Heart left ventricle (tissue), 16 donors: ENCODE results near the gene GOLGA3. TPM values are rescaled to one million over a fixed set of nuclear protein-coding genes. Genes with fewer than 3 reads are reported as not detected.
"Not testable (repeated sequence)": the region's sequence is repeated elsewhere in the genome, so short reads cannot be mapped to it uniquely, and the experiment has no call there.

Experiments
- ATAC-seq, 4 donors: fragments of 200-7000 bp; cut with Tn5 transposase; one replicate each; pipeline ENCODE4 v1.9.1; 2020 to 2022; ENCODE audit warnings: moderate library complexity in 4 of 4, mild to moderate bottlenecking in 3 of 4, moderate number of reproducible peaks in 1 of 4
- DNase-seq, 5 donors: peaks; one replicate each; pipeline ENCODE4 v3.0.0-alpha.2; 2020
- H3K27ac ChIP-seq, 12 donors: fragments of 200-600 bp; sonication (generic) in 4 of 12; one replicate each; pipeline versions ENCODE4 v1.5.0 to v1.8.0; 2016 to 2022; ENCODE audit warnings: mild to moderate bottlenecking in 2 of 12
- H3K27me3 ChIP-seq, 9 donors: fragments of 200-600 bp; sonication (generic) in 2 of 9; one replicate each; pipeline versions ENCODE4 v1.5.1 to v1.8.0; 2016 to 2022; ENCODE audit warnings: mild to moderate bottlenecking in 3 of 9
- H3K36me3 ChIP-seq, 9 donors: fragments of 200-600 bp; sonication (generic) in 2 of 9; one replicate each; pipeline versions ENCODE4 v1.5.0 to v1.8.0; 2018 to 2022; ENCODE audit warnings: mild to moderate bottlenecking in 2 of 9
- H3K4me1 ChIP-seq, 12 donors: fragments of 200-600 bp; sonication (generic) in 4 of 12; one replicate each; pipeline versions ENCODE4 v1.5.0 to v1.8.0; 2016 to 2022; ENCODE audit warnings: mild to moderate bottlenecking in 3 of 12
- H3K4me3 ChIP-seq, 12 donors: fragments of 200-600 bp; sonication (generic) in 4 of 12; one replicate each; pipeline versions ENCODE4 v1.5.0 to v1.8.0; 2017 to 2022; ENCODE audit warnings: mild to moderate bottlenecking in 9 of 12, moderate library complexity in 4 of 12
- H3K9me3 ChIP-seq, 12 donors: fragments of 200-600 bp; sonication (generic) in 4 of 12; one replicate each; pipeline versions ENCODE4 v1.5.0 to v1.8.0; 2016 to 2022; ENCODE audit warnings: mild to moderate bottlenecking in 1 of 12
- POLR2A ChIP-seq, 2 donors: fragments of 450-650 bp; IDR thresholded peaks; one replicate each; pipeline ENCODE4 v1.6.1; 2017; ENCODE audit warnings: antibody characterized with exemption in 2 of 2, mild to moderate bottlenecking in 2 of 2, moderate library complexity in 2 of 2
- WGBS, 4 donors: extraction: QIAGEN DNeasy Blood & Tissue Kit in 2 of 4; methylation state at CpG; one replicate each; pipeline versions ENCODE4 v1.1.5 to v1.1.7; 2013 to 2018; 5-methylcytosine and 5-hydroxymethylcytosine counted together
- intact Hi-C, 10 donors: fragments of 100-400 bp; cut with DNase I; formaldehyde crosslinking; loops; one replicate each; pipeline versions ENCODE4 v1.11.1 to v1.14.2; 2022
- polyA plus RNA-seq, 2 donors: library from polyadenylated mRNA; stranded (reverse); fragments of 200-250 nt; gene quantifications; one replicate each; pipeline ENCODE4 v1.2.3, GENCODE V29; 2013
- total RNA-seq, 9 donors: library from RNA; depleted of rRNA in 2 of 9; stranded (reverse); fragments of >200 nt in 2 of 9; fragmentation: NEBNext Ultra II Directional in 3 of 9; extraction: Animal tissue kit (Norgen Biotek cat#: 25700) in 3 of 9; gene quantifications; one replicate each; pipeline versions ENCODE4 v1.1.0 to v1.2.4, GENCODE V29; 2016 to 2023
- TF ChIP-seq, protein P1 (sequence below), 12 donors: fragments of 200-600 bp; sonication (generic) in 4 of 12; IDR thresholded peaks; one replicate each; pipeline versions ENCODE4 v1.5.0 to v1.8.0; 2018 to 2022; ENCODE audit warnings: antibody characterized with exemption in 12 of 12, mild to moderate bottlenecking in 5 of 12
- donor health status: ischemic (EF 13 %, LVEDD 7.1; RV severe dilation, severe dysfunction).
- donor health status: healthy with polysubstance abuse.
- donor health status: DM: no; HTN: yes; CAD: no.
- donor health status: DM: no; HTN: no; CAD: no.
- donor health status: ischemic (EF 25% LVEDD 6.9; RV normal size, moderate dysfunction).
- donor health status: ischemic (EF 25% LVEDD 5.7; RV mildly dilated, moderate dysfunction).
- donor health status: healthy.
- donor health status: DM: yes; HTN: yes; CAD: no.
- donor health status: ischemic (EF 35%, LVEDD 5.7; RV mildly dilated, moderate dysfunction).
- donor health status: nonischemic (EF 11% LVEDD 7.7; RV severe dilation, severe dysfunction).
- donor health status: DM: yes; HTN: yes; CAD: no.
- donor health status: PGD.
- donor health status: ischemic (EF 29% LVEDD 5.4; RV normal size, mild dysfunction).
- donor health status: nonischemic (EF 23%, LVEDD 6.1; RV moderate dilation, normal function).

GOLGA3 gene
- total and polyA plus RNA-seq, 11 donors: 12.0 to 46.2 (median 34.3) TPM

DNA sequence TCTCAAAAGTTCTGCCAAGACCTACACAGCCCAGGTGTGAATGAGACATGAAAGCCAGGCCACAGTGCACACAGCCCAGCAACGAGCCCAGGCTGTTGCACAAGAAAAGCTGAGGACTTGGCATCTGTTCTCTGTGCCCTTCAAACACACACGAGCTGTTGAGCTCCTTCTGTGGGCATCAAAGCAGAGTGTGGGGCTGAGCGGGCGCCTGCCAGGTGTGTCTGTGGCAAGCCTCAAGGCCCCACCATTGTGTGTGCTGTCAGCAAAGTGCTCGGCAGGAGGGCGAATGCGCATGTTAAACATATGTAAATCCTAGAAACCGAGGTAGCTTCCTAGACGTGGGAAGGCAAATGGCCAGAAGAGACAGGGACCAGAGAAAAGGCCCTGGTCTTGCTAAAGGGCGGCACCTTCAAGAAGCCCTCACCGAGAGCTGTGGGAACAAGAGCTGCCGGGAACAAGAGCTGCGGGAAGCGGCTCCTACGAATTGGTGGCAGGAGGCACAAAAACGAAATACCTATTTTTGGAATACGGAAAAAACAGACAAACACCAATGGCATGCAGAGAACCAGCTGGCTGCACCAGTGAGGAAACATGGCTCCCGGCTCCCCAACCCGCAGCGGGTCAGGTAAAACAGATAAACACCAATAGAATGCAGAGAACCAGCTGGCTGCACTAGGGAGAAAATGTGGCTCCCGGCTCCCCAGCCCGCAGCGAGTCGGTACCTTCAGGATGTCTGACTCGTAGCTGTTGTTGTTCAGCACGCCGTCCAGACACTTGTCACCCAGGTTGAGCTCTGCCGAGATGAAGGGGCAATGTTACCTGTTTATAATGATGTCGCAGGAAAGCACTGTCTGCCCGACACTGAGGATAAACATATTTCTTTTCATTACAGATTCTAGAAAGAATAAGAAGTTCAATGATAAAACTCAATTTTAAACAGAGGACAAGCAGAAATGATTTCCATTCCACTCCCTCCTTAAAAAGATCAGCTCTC, 19.0 kb upstream of the GOLGA3 start:
- DNase-seq (no peak), ATAC-seq (peak in 1 of 4 donors; percentile 33)
- H3K36me3 ChIP-seq: peaks cover 0 to 100% (median 91%) of the 10 kb centered on the region in 9 donors
- no peaks in the 10 kb centered on the region for H3K4me1 ChIP-seq
- H3K27ac ChIP-seq: no peak overlapping the region
- H3K9me3 ChIP-seq: no peaks in the 10 kb centered on the region
- TF ChIP-seq, protein P1, sequence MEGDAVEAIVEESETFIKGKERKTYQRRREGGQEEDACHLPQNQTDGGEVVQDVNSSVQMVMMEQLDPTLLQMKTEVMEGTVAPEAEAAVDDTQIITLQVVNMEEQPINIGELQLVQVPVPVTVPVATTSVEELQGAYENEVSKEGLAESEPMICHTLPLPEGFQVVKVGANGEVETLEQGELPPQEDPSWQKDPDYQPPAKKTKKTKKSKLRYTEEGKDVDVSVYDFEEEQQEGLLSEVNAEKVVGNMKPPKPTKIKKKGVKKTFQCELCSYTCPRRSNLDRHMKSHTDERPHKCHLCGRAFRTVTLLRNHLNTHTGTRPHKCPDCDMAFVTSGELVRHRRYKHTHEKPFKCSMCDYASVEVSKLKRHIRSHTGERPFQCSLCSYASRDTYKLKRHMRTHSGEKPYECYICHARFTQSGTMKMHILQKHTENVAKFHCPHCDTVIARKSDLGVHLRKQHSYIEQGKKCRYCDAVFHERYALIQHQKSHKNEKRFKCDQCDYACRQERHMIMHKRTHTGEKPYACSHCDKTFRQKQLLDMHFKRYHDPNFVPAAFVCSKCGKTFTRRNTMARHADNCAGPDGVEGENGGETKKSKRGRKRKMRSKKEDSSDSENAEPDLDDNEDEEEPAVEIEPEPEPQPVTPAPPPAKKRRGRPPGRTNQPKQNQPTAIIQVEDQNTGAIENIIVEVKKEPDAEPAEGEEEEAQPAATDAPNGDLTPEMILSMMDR (IDR thresholded peaks at IDR 0.05): no peak
- no peak for TF ChIP-seq POLR2A (IDR thresholded peaks at IDR 0.05)
- H3K4me3 ChIP-seq: no peak overlapping the region
- no peaks in the 10 kb centered on the region for H3K27me3 ChIP-seq
- intact Hi-C loops: no loop called here
- 79 to 88% (median 82%) methylated on average over 28 to 30 of the region's 30 CpGs for WGBS, 4 donors

DNA sequence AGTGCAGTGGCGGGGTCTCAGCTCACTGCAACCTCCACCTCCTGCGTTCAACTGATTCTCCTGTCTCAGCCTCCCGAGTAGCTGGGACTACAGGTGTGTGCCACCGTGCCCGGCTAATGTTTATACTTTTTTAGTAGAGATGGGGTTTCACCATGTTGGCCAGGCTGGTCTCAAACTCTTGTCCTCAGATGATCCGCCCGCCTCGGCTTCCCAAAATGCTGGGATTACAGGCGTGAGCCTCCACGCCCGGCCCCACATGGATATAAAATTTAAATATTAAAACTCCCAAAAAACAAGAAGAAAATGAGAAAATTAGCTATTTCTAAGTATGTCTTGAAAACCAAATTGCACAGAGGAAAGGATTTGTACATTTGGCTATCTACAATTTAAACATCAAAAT, 16.0 kb upstream of the GOLGA3 start:
- not testable (repeated sequence) for DNase-seq
- WGBS, 4 donors: 93 to 98% (median 95%) methylated on average over 11 of the region's 11 CpGs

DNA sequence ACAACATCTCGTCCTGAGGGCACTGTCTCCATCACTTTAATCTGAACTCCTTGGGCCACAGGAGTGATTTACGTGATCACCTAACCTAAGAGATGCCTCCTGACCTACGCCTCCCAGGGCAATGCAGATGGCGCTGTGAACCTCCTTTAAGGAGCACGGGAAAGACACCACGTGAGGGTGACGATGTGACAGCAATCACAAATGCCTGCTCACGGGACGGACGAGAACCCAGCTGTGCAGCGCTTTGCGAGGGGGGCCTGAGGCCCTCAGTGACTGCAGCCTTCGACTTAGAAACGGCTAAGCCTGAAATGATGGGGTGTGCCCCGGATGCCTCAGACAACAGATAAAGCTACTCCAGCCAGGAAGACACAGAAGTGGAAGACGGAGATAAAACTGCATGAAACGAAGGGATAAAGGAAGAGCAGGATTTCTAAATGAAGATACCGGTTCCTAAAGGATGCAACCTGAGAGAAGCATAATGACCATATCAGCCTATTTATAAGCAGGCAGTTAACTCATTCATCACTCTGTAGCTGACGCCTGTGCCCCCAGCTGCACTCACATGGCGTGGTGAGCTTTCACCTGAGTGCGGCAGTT, 13.9 kb upstream of the GOLGA3 start:
- H3K4me1 ChIP-seq: peaks cover 0 to 7% (median 0%) of the 10 kb centered on the region in 12 donors
- no peaks in the 10 kb centered on the region for H3K27me3 ChIP-seq
- H3K4me3 ChIP-seq: no peak overlapping the region
- intact Hi-C loops: no loop called here
- H3K9me3 ChIP-seq: no peaks in the 10 kb centered on the region
- 87 to 89% (median 88%) methylated on average over 21 of the region's 21 CpGs for WGBS, 4 donors
- no peak overlapping the region for H3K27ac ChIP-seq
- DNase-seq (no peak), ATAC-seq (no peak)
- TF ChIP-seq, protein P1 (IDR thresholded peaks at IDR 0.05): no peak
- TF ChIP-seq POLR2A (IDR thresholded peaks at IDR 0.05): no peak
- peaks cover 0 to 85% (median 73%) of the 10 kb centered on the region in 9 donors for H3K36me3 ChIP-seq

More for the DNA sequence above, 16.0 kb upstream of the GOLGA3 start:
- H3K9me3 ChIP-seq, H3K27ac ChIP-seq, intact Hi-C loops, ATAC-seq, H3K4me3 ChIP-seq, H3K27me3 ChIP-seq, H3K4me1 ChIP-seq: not testable (repeated sequence)
- peaks cover 0 to 99% (median 90%) of the 10 kb centered on the region in 9 donors for H3K36me3 ChIP-seq

DNA sequence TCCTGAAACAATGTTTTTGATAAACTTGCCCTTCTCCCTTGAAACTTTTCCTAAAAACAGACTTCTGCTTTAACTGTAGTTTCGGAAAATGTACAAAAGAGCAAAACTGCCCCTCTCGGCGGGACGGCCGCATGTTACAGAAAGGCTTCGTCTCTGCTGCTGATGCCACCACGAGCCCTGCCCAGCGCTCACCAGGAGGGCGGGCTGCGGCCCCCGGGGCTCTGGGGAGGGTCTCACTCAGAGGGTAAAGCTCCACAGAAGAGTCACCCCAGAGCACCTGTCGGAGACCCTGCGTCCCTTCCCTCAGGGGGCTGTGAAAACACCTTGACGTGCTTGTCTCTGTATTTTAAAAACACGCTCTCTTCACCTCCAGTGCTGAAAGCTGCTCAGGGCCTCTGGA, 12.5 kb upstream of the GOLGA3 start:
- no peak for ATAC-seq
- DNase-seq: no peak
- Histone ChIP-seq H3K27me3 (no peaks in the 10 kb centered on the region), H3K4me1 (peaks cover 0 to 7% (median 0%) of the 10 kb centered on the region in 12 donors), H3K9me3 (no peaks in the 10 kb centered on the region), H3K4me3 (no peak overlapping the region), H3K27ac (no peak overlapping the region), H3K36me3 (peaks cover 0 to 72% (median 61%) of the 10 kb centered on the region in 9 donors)
- TF ChIP-seq, protein P1 (IDR thresholded peaks at IDR 0.05): no peak
- no peak for TF ChIP-seq POLR2A (IDR thresholded peaks at IDR 0.05)
- intact Hi-C loops: no loop called here
- 93 to 98% (median 95%) methylated on average over 15 of the region's 15 CpGs for WGBS, 4 donors
